ENCODE data around the gene TVP23B.
"Not testable (repeated sequence)": the region's sequence is repeated elsewhere in the genome, so short reads cannot be mapped to it uniquely, and the experiment has no call there.

TVP23B gene

DNA sequence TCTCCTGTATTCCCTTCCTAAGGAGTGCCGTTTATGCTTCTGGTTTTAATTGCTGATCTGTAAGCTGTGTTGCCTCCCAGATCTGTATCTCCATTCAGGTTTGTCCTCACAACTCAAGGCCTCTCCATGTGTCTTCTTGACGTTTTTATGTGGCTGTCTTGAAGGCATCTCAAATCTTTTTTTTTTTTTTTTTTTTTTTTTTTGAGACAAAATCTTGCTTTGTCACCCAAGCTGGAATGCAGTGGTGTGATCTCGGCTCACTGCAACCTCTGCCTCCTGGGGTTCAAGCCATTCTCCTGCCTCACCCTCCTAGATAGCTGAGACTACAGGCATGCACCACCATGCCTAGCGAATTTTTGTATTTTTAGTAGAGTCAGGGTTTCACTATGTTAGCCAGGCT lies 13.9 kb downstream of the TVP23B start:
- peak; percentile 50 for DNase-seq

GRCh38 chr17:18796887-18797286 lies 15.9 kb downstream of the TVP23B start:
- DNase-seq: not testable (repeated sequence)

- DNase-seq: not testable (repeated sequence)
These were observed 22.7 kb downstream of the TVP23B start for GRCh38 chr17:18803458-18804245.

GRCh38 chr17:18815924-18816323 lies 34.9 kb downstream of the TVP23B start:
- DNase-seq: not testable (repeated sequence)

- peak; percentile 67 for DNase-seq
These were observed 35.7 kb downstream of the TVP23B start for GRCh38 chr17:18816489-18817371.

DNA sequence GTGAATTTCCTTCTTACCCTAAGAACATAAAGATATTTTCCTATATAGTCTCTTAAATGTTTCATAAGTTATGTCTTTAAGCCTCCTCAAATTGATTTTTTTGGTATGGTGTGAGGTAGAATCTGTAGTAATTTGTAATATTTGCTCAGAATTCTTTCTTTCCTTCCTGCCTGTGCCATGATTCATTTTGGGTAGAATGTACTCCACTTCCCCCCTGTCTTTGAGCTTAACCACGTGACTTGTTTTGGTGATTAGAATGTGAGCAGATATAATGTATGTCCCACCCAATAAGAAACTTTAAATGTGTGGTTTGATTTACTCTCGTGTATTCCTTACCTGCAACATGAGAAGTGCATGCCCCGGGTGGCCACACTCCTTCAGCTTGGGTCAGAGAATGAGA lies 40.4 kb downstream of the TVP23B start:
- peak; percentile 44 for DNase-seq

GRCh38 chr17:18827613-18828012 lies 46.6 kb downstream of the TVP23B start:
- not testable (repeated sequence) for DNase-seq

GRCh38 chr17:18848501-18848900 lies 67.5 kb downstream of the TVP23B start:
- DNase-seq: no peak

- no peak for DNase-seq
These were observed 69.7 kb downstream of the TVP23B start for GRCh38 chr17:18850679-18851078.

GRCh38 chr17:18851201-18851600 lies 70.2 kb downstream of the TVP23B start:
- no peak for DNase-seq

GRCh38 chr17:18854956-18855355 lies 74.0 kb downstream of the TVP23B start:
- no peak for DNase-seq

GRCh38 chr17:18855831-18856569 lies 75.0 kb downstream of the TVP23B start:
- peak; percentile 97 for DNase-seq
